ENCODE measurements around the gene ATXN2. TPM values are rescaled to one million over a fixed set of nuclear protein-coding genes. Genes with fewer than 3 reads are reported as not detected.

ATXN2 gene
- total RNA-seq, 1 donor, result 45.7 TPM

DNA sequence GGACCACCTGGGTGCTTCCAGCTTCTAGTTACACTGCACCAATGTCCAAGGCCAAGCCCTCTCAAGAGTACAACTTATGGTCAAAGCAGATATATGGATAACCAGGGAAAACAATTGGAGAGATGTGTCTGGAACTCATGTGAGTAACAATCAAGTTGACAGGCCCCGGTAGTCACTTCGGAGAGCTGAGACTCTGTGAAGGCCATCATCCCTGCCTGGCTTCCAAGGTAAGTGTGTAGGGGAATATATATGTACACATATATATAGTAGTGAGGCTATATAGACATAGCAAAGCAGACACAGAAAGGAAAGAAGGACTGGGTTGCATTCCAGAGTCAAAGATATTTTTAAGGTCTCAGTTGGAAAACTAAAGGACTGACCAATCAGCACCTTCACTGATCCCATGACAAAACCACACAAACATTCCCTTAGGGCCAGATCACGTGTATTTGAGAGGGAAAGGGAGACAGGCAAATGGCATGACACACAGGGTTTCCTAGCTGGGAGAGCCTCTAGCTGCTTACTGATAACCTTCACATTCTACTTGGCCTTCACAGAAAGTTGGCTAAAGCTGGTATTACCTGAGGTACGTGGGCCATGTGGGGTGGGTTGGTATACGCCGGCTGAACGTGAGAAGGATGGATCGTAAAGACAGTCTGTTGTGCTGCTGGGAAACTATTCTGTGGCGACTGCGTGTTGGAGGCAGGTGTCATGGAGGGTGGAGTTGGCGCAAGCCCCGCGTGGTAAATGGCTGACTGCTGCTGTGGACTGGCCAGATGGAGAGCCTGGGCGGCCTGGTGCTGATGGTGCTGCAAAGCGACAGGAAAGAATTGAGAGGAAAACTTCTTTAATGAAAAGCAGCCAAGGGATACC is 143.4 kb downstream of the ATXN2 start:
- H3K4me3 ChIP-seq (ENCODE audit: low read depth, low read length), result no peak overlapping the region
- TF ChIP-seq, protein P1, sequence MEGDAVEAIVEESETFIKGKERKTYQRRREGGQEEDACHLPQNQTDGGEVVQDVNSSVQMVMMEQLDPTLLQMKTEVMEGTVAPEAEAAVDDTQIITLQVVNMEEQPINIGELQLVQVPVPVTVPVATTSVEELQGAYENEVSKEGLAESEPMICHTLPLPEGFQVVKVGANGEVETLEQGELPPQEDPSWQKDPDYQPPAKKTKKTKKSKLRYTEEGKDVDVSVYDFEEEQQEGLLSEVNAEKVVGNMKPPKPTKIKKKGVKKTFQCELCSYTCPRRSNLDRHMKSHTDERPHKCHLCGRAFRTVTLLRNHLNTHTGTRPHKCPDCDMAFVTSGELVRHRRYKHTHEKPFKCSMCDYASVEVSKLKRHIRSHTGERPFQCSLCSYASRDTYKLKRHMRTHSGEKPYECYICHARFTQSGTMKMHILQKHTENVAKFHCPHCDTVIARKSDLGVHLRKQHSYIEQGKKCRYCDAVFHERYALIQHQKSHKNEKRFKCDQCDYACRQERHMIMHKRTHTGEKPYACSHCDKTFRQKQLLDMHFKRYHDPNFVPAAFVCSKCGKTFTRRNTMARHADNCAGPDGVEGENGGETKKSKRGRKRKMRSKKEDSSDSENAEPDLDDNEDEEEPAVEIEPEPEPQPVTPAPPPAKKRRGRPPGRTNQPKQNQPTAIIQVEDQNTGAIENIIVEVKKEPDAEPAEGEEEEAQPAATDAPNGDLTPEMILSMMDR (IDR thresholded peaks at IDR 0.05; ENCODE audit: insufficient read depth, low read length), result no peak
- peak; percentile 54 for DNase-seq (ENCODE audit: low read depth)

DNA sequence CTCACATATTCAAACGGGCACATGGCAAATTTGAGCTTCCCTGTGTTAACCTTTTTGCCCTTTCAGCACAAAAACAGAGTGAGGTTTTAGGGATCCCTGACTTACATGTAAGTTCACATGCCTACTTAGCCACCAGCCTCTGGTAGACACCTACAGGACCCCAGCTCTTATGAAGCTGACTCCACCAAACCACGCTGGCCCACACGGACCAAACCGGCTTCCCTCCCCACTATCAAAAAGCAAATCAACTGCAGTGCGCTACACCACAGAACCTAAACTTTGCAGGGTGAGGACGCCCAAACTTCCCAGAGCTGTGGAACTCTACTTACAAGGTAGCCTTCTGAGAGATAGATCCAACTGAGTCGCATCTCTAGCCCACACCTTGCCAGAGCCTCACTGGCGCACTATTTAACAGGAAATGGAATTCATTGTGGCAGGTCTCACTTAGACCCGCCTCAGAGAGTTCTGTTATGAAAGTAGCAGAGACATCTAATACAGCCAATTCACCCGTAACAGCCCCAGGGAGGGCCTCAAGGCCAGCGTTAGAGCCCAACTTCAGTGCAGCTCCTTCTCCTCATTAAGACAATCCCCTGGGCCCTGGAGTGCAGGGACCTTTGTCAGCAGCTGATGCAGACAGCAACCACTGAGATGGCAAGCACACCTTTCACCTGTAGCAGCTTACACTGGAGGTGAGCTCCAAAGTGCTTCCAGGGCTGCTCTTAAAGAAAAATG is 144.2 kb downstream of the ATXN2 start:
- TF ChIP-seq, protein P1 (IDR thresholded peaks at IDR 0.05; ENCODE audit: insufficient read depth, low read length), result no peak
- DNase-seq (ENCODE audit: low read depth), result no peak
- no peak overlapping the region for H3K4me3 ChIP-seq (ENCODE audit: low read depth, low read length)

DNA sequence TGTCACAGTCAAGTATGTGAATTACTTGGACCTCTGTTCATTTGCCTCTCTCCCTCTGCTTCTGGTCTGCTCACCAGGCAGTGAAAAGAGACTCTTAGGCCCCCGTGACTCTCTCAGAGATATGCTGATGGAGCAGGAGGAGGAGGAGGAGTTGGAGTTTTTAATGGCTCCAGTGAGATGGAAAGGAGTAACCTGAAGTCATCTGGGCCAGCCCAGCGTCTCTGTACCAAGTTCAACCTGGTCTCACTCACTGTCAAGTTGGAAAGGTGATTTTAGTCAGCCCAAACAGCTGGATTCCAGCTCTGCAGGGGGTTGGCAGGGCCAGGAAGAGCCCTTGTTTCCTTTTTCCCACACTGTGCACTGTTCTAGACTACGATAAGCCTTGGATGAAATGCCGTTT is 144.8 kb downstream of the ATXN2 start:
- DNase-seq (ENCODE audit: low read depth), result no peak
- H3K4me3 ChIP-seq (ENCODE audit: low read depth, low read length), result no peak overlapping the region
- TF ChIP-seq, protein P1 (IDR thresholded peaks at IDR 0.05; ENCODE audit: insufficient read depth, low read length), result no peak

DNA sequence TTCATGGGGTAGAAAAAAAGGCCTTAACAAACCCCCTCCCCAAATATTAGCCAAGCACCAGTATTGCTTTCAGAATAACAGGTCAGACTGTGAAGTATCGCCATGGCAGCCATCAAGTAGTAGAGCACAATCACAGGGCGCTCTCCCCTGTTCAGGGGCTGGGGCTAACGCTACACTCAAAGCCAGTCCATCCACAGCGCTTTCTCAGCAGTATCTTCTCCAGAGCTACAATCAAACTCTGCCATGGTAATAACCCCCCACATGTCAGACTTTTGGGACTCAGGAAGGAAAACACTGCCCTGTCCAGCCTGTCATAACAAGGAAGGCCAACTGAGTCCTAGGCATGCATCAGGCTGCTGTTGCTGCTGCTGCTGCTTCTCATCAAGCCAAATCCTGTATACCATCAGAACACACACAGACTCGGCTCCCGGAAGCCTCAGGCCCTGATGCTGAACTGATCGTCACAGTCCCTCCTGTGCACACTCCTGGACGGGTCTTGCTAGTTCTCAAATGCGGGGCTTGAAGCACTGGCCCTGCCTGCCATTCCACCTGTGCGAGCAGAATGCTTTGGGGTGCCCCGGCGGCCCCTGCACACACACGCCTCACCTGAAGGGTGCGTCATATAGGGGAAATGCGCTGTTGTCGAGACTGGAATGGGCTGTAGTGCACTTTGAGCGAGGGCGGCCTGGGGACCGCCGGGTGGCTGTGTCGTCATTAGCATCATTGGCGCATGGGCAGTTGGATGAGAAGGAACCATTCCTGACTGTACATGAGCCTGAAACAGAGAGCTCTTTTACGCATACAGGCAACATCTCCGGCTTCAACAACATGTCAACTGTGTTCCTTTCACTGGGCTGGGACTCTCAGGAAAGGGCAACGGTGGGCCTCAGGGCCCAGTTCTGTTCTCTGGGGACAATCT is 145.8 kb downstream of the ATXN2 start:
- TF ChIP-seq, protein P1 (IDR thresholded peaks at IDR 0.05; ENCODE audit: insufficient read depth, low read length), result no peak
- DNase-seq (ENCODE audit: low read depth), result no peak
- no peak overlapping the region for H3K4me3 ChIP-seq (ENCODE audit: low read depth, low read length)

DNA sequence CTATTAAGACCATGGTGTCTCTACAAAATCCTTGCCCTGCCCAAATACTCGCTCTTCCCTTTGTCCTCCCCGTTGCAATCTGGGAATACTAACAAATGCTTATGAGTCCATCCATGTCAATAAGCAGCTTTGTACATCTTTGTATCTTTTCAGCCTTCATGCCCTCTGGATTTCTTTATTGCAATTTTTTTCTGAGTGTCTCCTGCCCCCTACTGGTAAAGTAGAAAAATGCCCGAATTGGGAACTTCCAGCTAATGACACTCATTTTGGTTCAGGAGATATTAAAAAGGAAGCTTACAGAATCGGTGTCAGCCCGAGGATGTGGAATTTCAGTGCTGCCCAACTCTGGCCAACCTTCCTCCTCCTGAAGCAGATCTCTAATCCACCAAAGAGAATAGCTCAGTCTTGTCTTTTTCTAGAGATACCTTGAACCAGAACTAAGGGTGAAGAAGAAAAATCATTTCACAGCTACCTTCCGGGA is 147.4 kb downstream of the ATXN2 start:
- DNase-seq (ENCODE audit: low read depth), result peak; percentile 69
- TF ChIP-seq, protein P1 (IDR thresholded peaks at IDR 0.05; ENCODE audit: insufficient read depth, low read length), result peak; percentile 74
- H3K4me3 ChIP-seq (ENCODE audit: low read depth, low read length), result no peak overlapping the region

DNA sequence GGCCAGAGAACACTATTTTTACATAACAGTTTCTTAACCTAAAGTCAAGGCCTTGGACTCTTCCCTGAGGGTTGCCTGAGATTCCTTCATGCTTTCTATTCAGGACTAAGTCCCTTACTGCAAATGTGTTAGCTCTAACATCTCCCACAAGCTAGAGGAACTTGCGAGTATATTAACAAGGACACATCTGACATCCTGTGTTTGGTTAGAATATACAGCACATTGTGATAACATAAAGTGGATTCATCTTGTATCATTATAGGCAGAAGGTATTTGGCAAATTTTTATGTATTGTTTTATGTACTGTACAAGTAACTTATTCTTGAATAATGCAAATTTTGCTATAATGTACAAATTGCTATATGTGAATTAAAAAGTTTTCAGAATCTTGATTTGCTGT is 147.9 kb downstream of the ATXN2 start:
- no peak for DNase-seq (ENCODE audit: low read depth)
- TF ChIP-seq, protein P1 (IDR thresholded peaks at IDR 0.05; ENCODE audit: insufficient read depth, low read length), result no peak
- H3K4me3 ChIP-seq (ENCODE audit: low read depth, low read length), result no peak overlapping the region

All from fibroblast of the aortic adventitia (primary cell).